H1 (cell line): ENCODE measurements around the gene IRF3. TPM values are rescaled to one million over a fixed set of nuclear protein-coding genes. Genes with fewer than 3 reads are reported as not detected.

ENCODE experiments used
- CTCF ChIA-PET: fragments of 300-600 bp; sonication (Branson Sonifier 250); formaldehyde crosslinking; loops from one replicate; lab custom pipeline; 2021; ENCODE audit not compliant: partially characterized antibody; lab: Charles Lee
- POLR2A ChIA-PET: fragments of 300-600 bp; sonication (Branson Sonifier 250); formaldehyde crosslinking; loops from one replicate; lab custom pipeline; 2021; ENCODE audit warnings: inconsistent platforms; ENCODE audit not compliant: partially characterized antibody; lab: Charles Lee
- DNase-seq, 2 experiments: peaks; one replicate each; pipeline versions ENCODE4 v3.0.0 to v3.0.0-alpha.2; 2010 to 2022; ENCODE audit warnings: low spot score in 2 of 2, low read depth in 1 of 2, mixed read lengths in 1 of 2
- FAIRE-seq: peaks from 2 replicates; lab custom pipeline; 2011; peaks lifted over from hg19 to GRCh38; lab: Jason Lieb, UNC
- H2AFZ ChIP-seq: 2 replicates; pipeline ENCODE4 v1.8.1; 2012; ENCODE audit warnings: low read length, inconsistent platforms
- H2AK5ac ChIP-seq: 2 replicates; pipeline ENCODE4 v1.6.1; 2013; ENCODE audit warnings: low read depth, low read length
- H2BK120ac ChIP-seq: replicated peaks from 2 replicates; pipeline ENCODE3; 2013; ENCODE audit warnings: low read depth, low read length, inconsistent platforms
- H2BK12ac ChIP-seq: 2 replicates; pipeline ENCODE4 v1.6.1; 2013; ENCODE audit warnings: low read depth, low read length
- H2BK15ac ChIP-seq: 2 replicates; pipeline ENCODE4 v1.6.1; 2013; ENCODE audit warnings: low read length
- H2BK20ac ChIP-seq: 2 replicates; pipeline ENCODE4 v1.6.1; 2013; ENCODE audit warnings: low read length
- H2BK5ac ChIP-seq: 2 replicates; pipeline ENCODE4 v1.6.1; 2013; ENCODE audit warnings: low read depth, low read length
- H3K14ac ChIP-seq: 2 replicates; pipeline ENCODE4 v1.6.1; 2013; ENCODE audit warnings: inconsistent platforms; ENCODE audit not compliant: insufficient read length
- H3K18ac ChIP-seq: 2 replicates; pipeline ENCODE4 v1.6.1; 2013; ENCODE audit warnings: low read length; ENCODE audit errors: extremely low read depth
- H3K23ac ChIP-seq: 2 replicates; pipeline ENCODE4 v1.6.1; 2013; ENCODE audit warnings: inconsistent platforms; ENCODE audit not compliant: insufficient read length
- H3K23me2 ChIP-seq: 2 replicates; pipeline ENCODE4 v1.6.1; 2013; ENCODE audit warnings: low read depth, low read length
- H3K27ac ChIP-seq: 2 replicates; pipeline ENCODE4 v1.6.1; 2011; ENCODE audit warnings: low read depth, low read length, inconsistent platforms
- H3K27me3 ChIP-seq, 4 experiments: replicated peaks in 1 of 4; 1 replicate in 1 of 4; 2 replicates in 3 of 4; pipeline versions ENCODE4 v1.6.1 to v1.8.1; 2011 to 2013; ENCODE audit warnings: low read length in 3 of 4, mild to moderate bottlenecking in 3 of 4, inconsistent platforms in 2 of 4, mixed read lengths in 2 of 4, moderate library complexity in 1 of 4; ENCODE audit not compliant: control insufficient read depth in 3 of 4, insufficient read depth in 3 of 4; ENCODE audit errors: extremely low read depth in 1 of 4
- H3K36me3 ChIP-seq, 4 experiments: 2 replicates each; pipeline versions ENCODE4 v1.6.1 to v1.8.1; 2011 to 2013; ENCODE audit warnings: mild to moderate bottlenecking in 4 of 4, low read length in 3 of 4, moderate library complexity in 2 of 4, control low read depth in 1 of 4, inconsistent platforms in 1 of 4; ENCODE audit not compliant: insufficient read depth in 4 of 4, control insufficient read depth in 2 of 4
- H3K4ac ChIP-seq: replicated peaks from 2 replicates; pipeline ENCODE3; 2013; ENCODE audit warnings: low read length, low read depth, mixed read lengths, inconsistent platforms; ENCODE audit not compliant: insufficient read length
- H3K4me1 ChIP-seq, 4 experiments: replicated peaks in 1 of 4; 1 replicate in 1 of 4; 2 replicates in 3 of 4; pipeline versions ENCODE4 v1.6.1 to v1.8.1; 2011 to 2013; ENCODE audit warnings: low read length in 3 of 4, inconsistent platforms in 2 of 4, mixed read lengths in 1 of 4; ENCODE audit not compliant: insufficient read depth in 4 of 4, control insufficient read depth in 3 of 4
- H3K4me2 ChIP-seq, 2 experiments: 2 replicates each; pipeline versions ENCODE4 v1.6.1 to v1.8.1; 2011 to 2013; ENCODE audit warnings: low read depth in 2 of 2, low read length in 2 of 2, control low read depth in 1 of 2, inconsistent platforms in 1 of 2, mild to moderate bottlenecking in 1 of 2; ENCODE audit not compliant: insufficient read depth in 1 of 2
- H3K4me3 ChIP-seq, 4 experiments: fragments of 200-600, 300-600 bp in 1 of 4; sonication (generic), shearing (Covaris generic), sonication (Bioruptor Twin) in 1 of 4; 2 replicates each; pipeline versions ENCODE4 v1.5.1 to v1.8.1; 2011 to 2016; ENCODE audit warnings: low read length in 4 of 4, low read depth in 3 of 4, control low read depth in 2 of 4, inconsistent platforms in 2 of 4, mild to moderate bottlenecking in 2 of 4, mixed read lengths in 1 of 4, moderate library complexity in 1 of 4; ENCODE audit not compliant: insufficient read depth in 2 of 4; ENCODE audit errors: extremely low read depth in 1 of 4
- H3K56ac ChIP-seq: replicated peaks from 2 replicates; pipeline ENCODE3; 2013; ENCODE audit warnings: low read depth, mild to moderate bottlenecking, mixed read lengths, low read length, inconsistent platforms; ENCODE audit not compliant: insufficient read length
- H3K79me1 ChIP-seq: 2 replicates; pipeline ENCODE4 v1.6.1; 2013; ENCODE audit warnings: low read depth, low read length, control low read depth
- H3K79me2 ChIP-seq, 2 experiments: 2 replicates each; pipeline versions ENCODE4 v1.6.1 to v1.8.1; 2012 to 2013; ENCODE audit warnings: low read length in 2 of 2, mild to moderate bottlenecking in 2 of 2, inconsistent platforms in 1 of 2; ENCODE audit not compliant: insufficient read depth in 2 of 2, control insufficient read depth in 1 of 2
- H3K9ac ChIP-seq, 4 experiments: replicated peaks in 1 of 4; 1 replicate in 1 of 4; 2 replicates in 3 of 4; pipeline versions ENCODE4 v1.6.1 to v1.8.1; 2011 to 2013; ENCODE audit warnings: low read depth in 3 of 4, low read length in 3 of 4, control low read depth in 2 of 4, mild to moderate bottlenecking in 2 of 4, moderate library complexity in 2 of 4, inconsistent platforms in 1 of 4; ENCODE audit errors: extremely low read depth in 1 of 4
- H3K9me3 ChIP-seq, 2 experiments: 2 replicates each; pipeline versions ENCODE4 v1.6.1 to v1.8.1; 2012 to 2013; ENCODE audit warnings: mild to moderate bottlenecking in 2 of 2, moderate library complexity in 2 of 2, control low read depth in 1 of 2, inconsistent platforms in 1 of 2, low read depth in 1 of 2, low read length in 1 of 2, mixed read lengths in 1 of 2; ENCODE audit not compliant: insufficient read depth in 2 of 2
- H4K20me1 ChIP-seq, 2 experiments: replicated peaks in 1 of 2; 2 replicates each; pipeline versions ENCODE3 to v1.8.1; 2011 to 2013; ENCODE audit warnings: inconsistent platforms in 2 of 2, low read length in 2 of 2, mild to moderate bottlenecking in 1 of 2; ENCODE audit not compliant: insufficient read depth in 2 of 2, control insufficient read depth in 1 of 2
- H4K5ac ChIP-seq: 2 replicates; pipeline ENCODE4 v1.6.1; 2013; ENCODE audit warnings: low read length, low read depth, mixed read lengths, inconsistent platforms; ENCODE audit not compliant: insufficient read length
- H4K8ac ChIP-seq: 2 replicates; pipeline ENCODE4 v1.8.0; 2013; ENCODE audit warnings: mild to moderate bottlenecking, moderate library complexity, low read length, inconsistent platforms; ENCODE audit not compliant: insufficient read depth; ENCODE audit errors: extremely low read depth
- H4K91ac ChIP-seq: replicated peaks from 2 replicates; pipeline ENCODE3; 2013; ENCODE audit warnings: low read length, mixed read lengths, inconsistent platforms; ENCODE audit not compliant: insufficient read length
- CBX5 ChIP-seq: fragments of 300-800, 300-1000 bp; sonication (generic); IDR thresholded peaks from 2 replicates; pipeline ENCODE4 v1.7.1; 2016; ENCODE audit warnings: antibody characterized with exemption, low read length, low read depth
- EP300 ChIP-seq, 2 experiments: IDR thresholded peaks; 1 replicate in 1 of 2; 2 replicates in 1 of 2; pipeline ENCODE4 v1.6.1; 2011 to 2012; ENCODE audit warnings: low read depth in 2 of 2, low read length in 2 of 2, mild to moderate bottlenecking in 2 of 2, borderline replicate concordance in 1 of 2, inconsistent platforms in 1 of 2, moderate library complexity in 1 of 2
- JUN ChIP-seq: IDR thresholded peaks from 2 replicates; pipeline ENCODE4 v1.6.1; 2011; ENCODE audit warnings: low read depth, mild to moderate bottlenecking, improper control_type of control experiment, low read length
- JUND ChIP-seq: IDR thresholded peaks from 2 replicates; pipeline ENCODE4 v1.6.1; 2011; ENCODE audit warnings: mild to moderate bottlenecking, improper control_type of control experiment, low read length
- RXRA ChIP-seq: IDR thresholded peaks from 2 replicates; pipeline ENCODE4 v1.6.1; 2011; ENCODE audit warnings: low read depth, mild to moderate bottlenecking, low read length, moderate library complexity; ENCODE audit not compliant: insufficient read depth
- SIRT6 ChIP-seq: IDR thresholded peaks from one replicate; pipeline ENCODE4 v1.7.1; 2012; ENCODE audit warnings: low read length, inconsistent platforms
- SP1 ChIP-seq: IDR thresholded peaks from 2 replicates; pipeline ENCODE4 v1.6.1; 2011; ENCODE audit warnings: low read depth, low read length
- SP2 ChIP-seq: IDR thresholded peaks from 2 replicates; pipeline ENCODE4 v1.6.1; 2012; ENCODE audit warnings: mild to moderate bottlenecking, low read length, inconsistent platforms
- SRF ChIP-seq: IDR thresholded peaks from 2 replicates; pipeline ENCODE4 v1.6.1; 2011; ENCODE audit warnings: mild to moderate bottlenecking, low read depth, low read length, moderate library complexity
- TCF12 ChIP-seq: IDR thresholded peaks from 2 replicates; pipeline ENCODE4 v1.6.1; 2011; ENCODE audit warnings: low read depth, mild to moderate bottlenecking, low read length
- ZNF274 ChIP-seq: IDR thresholded peaks from 2 replicates; pipeline ENCODE4 v1.7.0; 2012; ENCODE audit warnings: low read length, borderline replicate concordance; ENCODE audit errors: extremely low read depth
- WGBS, 2 experiments: shearing (Covaris generic) in 1 of 2; methylation state at CpG; one replicate each; pipeline versions ENCODE4 v1.1.6 to v1.1.7; 2013 to 2015; ENCODE audit warnings: low lambda C conversion rate in 2 of 2, mixed read lengths in 2 of 2, inconsistent platforms in 1 of 2, low coverage in 1 of 2, missing lambda C conversion rate in 1 of 2; ENCODE audit not compliant: insufficient replicate concordance in 2 of 2, insufficient coverage in 1 of 2, insufficient read length in 1 of 2; ENCODE audit errors: extremely low coverage in 1 of 2, missing lambda C conversion rate in 1 of 2; 5-methylcytosine and 5-hydroxymethylcytosine counted together
- polyA plus RNA-seq, 7 experiments: library from polyadenylated mRNA; depleted of rRNA in 3 of 7; stranded (reverse) in 5 of 7; unstranded in 2 of 7; fragments of >200 nt in 5 of 7; fragments of 200-250 nt in 2 of 7; gene quantifications; 1 replicate in 5 of 7; 2 replicates in 1 of 7; 4 replicates in 1 of 7; pipeline versions ENCODE4 v1.2.1 to v1.2.3, GENCODE V29; 2011 to 2013; ENCODE audit warnings: missing spikeins in 2 of 7, mixed read lengths in 2 of 7
- total RNA-seq: library from RNA; stranded (reverse); fragmentation: NEBNext Ultra II Directional; extraction: Animal tissue kit (Norgen Biotek cat#: 25700); gene quantifications from 2 replicates; pipeline ENCODE4 v1.2.1, GENCODE V29; 2021

Gene IRF3
- total and polyA plus RNA-seq, 2 of the 8 experiments (the other 6 are each of a cell fraction or from before 2014, with no cell fraction given), result 103 to 114 TPM

DNA sequence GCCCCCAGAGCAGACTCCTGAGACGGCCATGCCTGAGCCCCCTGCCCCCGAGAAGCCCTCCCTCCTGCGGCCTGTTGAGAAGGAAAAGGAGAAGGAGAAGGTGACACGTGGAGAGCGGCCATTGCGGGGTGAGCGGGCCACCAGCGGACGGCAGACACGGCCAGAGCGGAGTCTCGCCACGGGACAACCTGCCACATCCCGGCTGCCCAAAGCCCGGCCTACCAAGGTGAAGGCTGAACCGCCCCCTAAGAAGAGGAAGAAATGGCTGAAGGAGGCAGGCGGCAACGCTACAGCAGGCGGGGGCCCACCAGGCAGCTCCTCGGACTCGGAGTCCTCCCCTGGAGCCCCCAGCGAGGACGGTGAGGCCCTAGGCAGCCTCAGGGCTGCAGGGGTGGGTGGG, 49.8 kb downstream of the IRF3 start:
- Histone ChIP-seq H4K20me1 (peaks cover 12 to 21% of the 10 kb centered on the region in 2 experiments), H3K36me3 (peaks cover 17 to 62% (median 39%) of the 10 kb centered on the region in 4 experiments), H2BK120ac (no peak overlapping the region), H3K56ac (no peak overlapping the region), H3K9ac (no peak overlapping the region), H3K27ac (no peak overlapping the region), H2AK5ac (no peak overlapping the region), H3K23me2 (no peaks in the 10 kb centered on the region), H3K14ac (no peak overlapping the region), H2BK12ac (no peak overlapping the region), H2BK20ac (no peak overlapping the region), H3K18ac (no peak overlapping the region), H4K5ac (no peak overlapping the region), H3K23ac (no peak overlapping the region), H2BK5ac (no peak overlapping the region), H3K79me1 (peaks cover 11% of the 10 kb centered on the region), H2AFZ (no peak overlapping the region), H3K4me2 (no peak overlapping the region), H4K8ac (no peak overlapping the region; the same call in 1 of the 2 replicates), H3K9me3 (no peaks in the 10 kb centered on the region), H3K79me2 (peaks cover 0 to 27% of the 10 kb centered on the region in 2 experiments; a peak in 2 of 4 replicates), H4K91ac (no peak overlapping the region), H3K4me1 (no peaks in the 10 kb centered on the region), H2BK15ac (no peak overlapping the region), H3K4ac (no peak overlapping the region), H3K27me3 (no peaks in the 10 kb centered on the region), H3K4me3 (no peak overlapping the region)
- ChIA-PET POLR2A (interaction anchor here (0.7 to 50.7 kb wide), 4 partner anchors 8 to 86 kb away, joined by 3 to 840 read pairs (median 422); partner anchors contain the start of genes PRR12, RRAS and SCAF1), CTCF (interaction anchor here (0.6 to 1.8 kb wide), 4 partner anchors 20 to 102 kb away, joined by 3 to 6 read pairs (median 4); no protein-coding TSS in a partner anchor)
- WGBS, 2 experiments, result 94% methylated on average over 16 of the region's 23 CpGs; no CpG with 5 or more reads in 1 of the 2 experiments
- no peak for FAIRE-seq
- no peak for DNase-seq
- TF ChIP-seq SP2 (no peak), SIRT6 (no peak), JUND (no peak), ZNF274 (no peak), RXRA (no peak), SRF (no peak), JUN (no peak), TCF12 (no peak), CBX5 (no peak), SP1 (no peak), EP300 (IDR thresholded peaks at IDR 0.05; ENCODE audit: borderline replicate concordance in 1 of 2, low read depth in 2 of 2, low read length in 2 of 2) (no peak)
